ENCODE data around the gene USP44.

GRCh38 chr12:95528431-95528830 is 22.8 kb downstream of the USP44 start:
- no peak for TF ChIP-seq CTCF (IDR thresholded peaks at IDR 0.05)
- no peak for TF ChIP-seq POLR2A (IDR thresholded peaks at IDR 0.05)
